Heart left ventricle (tissue), 13 donors: ENCODE data around the gene SOCS3.

Source experiments
- CTCF ChIP-seq, 12 donors: fragments of 200-600 bp; sonication (generic) in 4 of 12; IDR thresholded peaks; one replicate each; pipeline versions ENCODE4 v1.5.0 to v1.8.0; 2018 to 2022; ENCODE audit warnings: antibody characterized with exemption in 12 of 12, mild to moderate bottlenecking in 5 of 12
- POLR2A ChIP-seq, 2 donors: fragments of 450-650 bp; IDR thresholded peaks; one replicate each; pipeline ENCODE4 v1.6.1; 2017; ENCODE audit warnings: antibody characterized with exemption in 2 of 2, mild to moderate bottlenecking in 2 of 2, moderate library complexity in 2 of 2
- donor health status: ischemic (EF 13 %, LVEDD 7.1; RV severe dilation, severe dysfunction).
- donor health status: DM: no; HTN: yes; CAD: no.
- donor health status: DM: no; HTN: no; CAD: no.
- donor health status: ischemic (EF 25% LVEDD 6.9; RV normal size, moderate dysfunction).
- donor health status: ischemic (EF 25% LVEDD 5.7; RV mildly dilated, moderate dysfunction).
- donor health status: ischemic (EF 35%, LVEDD 5.7; RV mildly dilated, moderate dysfunction).
- donor health status: nonischemic (EF 11% LVEDD 7.7; RV severe dilation, severe dysfunction).
- donor health status: DM: yes; HTN: yes; CAD: no.
- donor health status: PGD.
- donor health status: ischemic (EF 29% LVEDD 5.4; RV normal size, mild dysfunction).
- donor health status: nonischemic (EF 23%, LVEDD 6.1; RV moderate dilation, normal function).

DNA sequence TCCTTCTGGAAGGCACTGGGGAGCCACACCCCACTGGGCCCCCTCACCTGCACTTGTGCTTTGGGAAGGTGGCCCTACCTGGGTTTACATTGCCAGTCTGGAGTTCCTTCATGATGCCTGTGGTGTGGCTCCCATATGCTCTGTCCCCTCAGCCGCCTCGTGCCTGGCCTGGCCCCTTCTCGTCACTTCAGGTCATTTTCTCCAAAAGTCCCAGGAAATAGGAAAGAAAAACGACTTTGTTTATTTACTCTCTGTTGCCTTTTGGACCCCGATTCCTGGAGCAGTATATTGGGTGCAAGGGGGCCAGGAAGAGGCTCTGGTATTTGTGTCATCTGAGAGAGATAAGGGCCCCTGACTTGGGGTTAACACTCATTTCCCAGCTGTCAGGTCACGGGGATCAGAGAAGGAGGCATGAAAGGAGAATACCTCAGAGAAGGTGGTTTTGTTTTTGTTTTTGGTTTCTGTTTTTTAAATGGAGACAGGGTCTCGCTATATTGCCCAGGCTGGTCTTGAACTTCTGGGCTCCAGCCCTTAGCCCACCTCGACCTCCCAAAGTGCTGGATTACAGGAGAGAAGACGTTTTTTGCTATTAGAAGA lies 4.7 kb downstream of the SOCS3 start:
- no peak for TF ChIP-seq POLR2A (IDR thresholded peaks at IDR 0.05)
- no peak for TF ChIP-seq CTCF (IDR thresholded peaks at IDR 0.05)
